IMR-90 (cell line): ENCODE results near the gene RNF130. TPM values are rescaled to one million over a fixed set of nuclear protein-coding genes. Genes with fewer than 3 reads are reported as not detected.

Experiments
- ATAC-seq: fragments of 200-7000 bp; cut with Tn5 transposase; 2 replicates; pipeline ENCODE4 v1.9.1; 2020; ENCODE audit warnings: low read depth, mild to moderate bottlenecking, moderate library complexity
- BruUV-seq: library from RNA; stranded (reverse); fragments of 400-500 nt; replicated peaks from 2 replicates; lab custom pipeline; 2021; lab: Mats Ljungman, UMichigan
- CTCF ChIA-PET: fragments of 300-600 bp; formaldehyde crosslinking; extraction: SDS; loops from one replicate; lab custom pipeline; 2021; ENCODE audit warnings: antibody characterized with exemption; lab: Yijun Ruan, JAX
- POLR2A ChIA-PET: fragments of 300-600 bp; sonication (Branson Sonifier 250); formaldehyde crosslinking; loops from one replicate; lab custom pipeline; 2022; ENCODE audit warnings: antibody characterized with exemption; ENCODE audit not compliant: unreplicated experiment; lab: Charles Lee
- DNase-seq: peaks from one replicate; pipeline ENCODE4 v3.0.0; 2013
- H2AFZ ChIP-seq: replicated peaks from 2 replicates; pipeline ENCODE3; 2013; ENCODE audit warnings: low read length, mild to moderate bottlenecking; ENCODE audit not compliant: poor library complexity
- H2AK5ac ChIP-seq: 2 replicates; pipeline ENCODE4 v1.6.1; 2013; ENCODE audit warnings: low read depth, low read length, inconsistent platforms
- H2AK9ac ChIP-seq: replicated peaks from 2 replicates; pipeline ENCODE3; 2013; ENCODE audit warnings: mild to moderate bottlenecking, low read depth, low read length, moderate library complexity; ENCODE audit not compliant: poor library complexity
- H2BK120ac ChIP-seq: 2 replicates; pipeline ENCODE4 v1.6.1; 2013; ENCODE audit warnings: low read depth, low read length, inconsistent platforms
- H2BK15ac ChIP-seq: 3 replicates; pipeline ENCODE4 v1.6.1; 2013; ENCODE audit warnings: low read depth, low read length, inconsistent platforms
- H2BK20ac ChIP-seq: 2 replicates; pipeline ENCODE4 v1.6.1; 2013; ENCODE audit warnings: low read depth, mild to moderate bottlenecking, inconsistent platforms, low read length, moderate library complexity
- H2BK5ac ChIP-seq: 2 replicates; pipeline ENCODE4 v1.6.1; 2013; ENCODE audit warnings: mild to moderate bottlenecking, low read depth, low read length, inconsistent platforms; ENCODE audit not compliant: poor library complexity, severe bottlenecking
- H3K14ac ChIP-seq: replicated peaks from 2 replicates; pipeline ENCODE4 v1.6.1; 2013; ENCODE audit warnings: low read depth, low read length, inconsistent platforms
- H3K18ac ChIP-seq: 2 replicates; pipeline ENCODE4 v1.6.1; 2013; ENCODE audit warnings: low read depth, low read length, control low read depth
- H3K23ac ChIP-seq: 2 replicates; pipeline ENCODE4 v1.6.1; 2013; ENCODE audit warnings: low read depth, low read length, inconsistent platforms
- H3K27ac ChIP-seq: 2 replicates; pipeline ENCODE4 v1.5.1; 2013; ENCODE audit warnings: mild to moderate bottlenecking, control low read depth, low read length; ENCODE audit not compliant: insufficient read depth
- H3K27me3 ChIP-seq: 2 replicates; pipeline ENCODE4 v1.6.1; 2013; ENCODE audit warnings: low read length; ENCODE audit not compliant: control insufficient read depth, insufficient read depth
- H3K36me3 ChIP-seq: 2 replicates; pipeline ENCODE4 v1.6.1; 2013; ENCODE audit warnings: low read length, mixed read lengths; ENCODE audit not compliant: control insufficient read depth, insufficient read depth
- H3K4ac ChIP-seq: 2 replicates; pipeline ENCODE4 v1.6.1; 2013; ENCODE audit warnings: low read depth, low read length, inconsistent platforms
- H3K4me1 ChIP-seq: 2 replicates; pipeline ENCODE4 v1.6.1; 2013; ENCODE audit warnings: low read length, mixed read lengths; ENCODE audit not compliant: control insufficient read depth, insufficient read depth
- H3K4me2 ChIP-seq: 2 replicates; pipeline ENCODE4 v1.6.1; 2013; ENCODE audit warnings: low read depth, mild to moderate bottlenecking, control low read depth, low read length, moderate library complexity
- H3K4me3 ChIP-seq: 2 replicates; pipeline ENCODE4 v1.5.1; 2013; ENCODE audit warnings: low read depth, mild to moderate bottlenecking, control low read depth, low read length, moderate library complexity; ENCODE audit not compliant: insufficient read depth
- H3K56ac ChIP-seq: 2 replicates; pipeline ENCODE4 v1.6.1; 2013; ENCODE audit warnings: low read length, inconsistent platforms; ENCODE audit not compliant: insufficient read depth; ENCODE audit errors: extremely low read depth
- H3K79me1 ChIP-seq, 2 experiments: 2 replicates each; pipeline ENCODE4 v1.6.1; 2013; ENCODE audit warnings: low read length in 2 of 2, inconsistent platforms in 1 of 2, low read depth in 1 of 2
- H3K9ac ChIP-seq: 2 replicates; pipeline ENCODE4 v1.6.1; 2013; ENCODE audit warnings: low read depth, low read length, control low read depth
- H3K9me1 ChIP-seq: 2 replicates; pipeline ENCODE4 v1.6.1; 2013; ENCODE audit warnings: low read length, inconsistent platforms; ENCODE audit not compliant: insufficient read depth
- H3K9me3 ChIP-seq: 2 replicates; pipeline ENCODE4 v1.6.1; 2013; ENCODE audit warnings: low read length; ENCODE audit not compliant: control insufficient read depth, insufficient read depth
- H4K20me1 ChIP-seq: 2 replicates; pipeline ENCODE4 v1.6.1; 2013; ENCODE audit warnings: low read length, inconsistent platforms; ENCODE audit not compliant: insufficient read depth
- H4K5ac ChIP-seq: 2 replicates; pipeline ENCODE4 v1.6.1; 2013; ENCODE audit warnings: mild to moderate bottlenecking, low read depth, low read length, control low read depth
- H4K8ac ChIP-seq, 2 experiments: 2 replicates each; pipeline ENCODE4 v1.6.1; 2013; ENCODE audit warnings: low read depth in 2 of 2, low read length in 2 of 2, control low read depth in 1 of 2, inconsistent platforms in 1 of 2
- H4K91ac ChIP-seq: 2 replicates; pipeline ENCODE4 v1.6.1; 2013; ENCODE audit warnings: low read depth, low read length, inconsistent platforms; ENCODE audit not compliant: insufficient read depth
- CEBPB ChIP-seq: IDR thresholded peaks from 2 replicates; pipeline ENCODE4 v1.6.1; 2012; ENCODE audit warnings: low read depth, low read length, improper control_type of control experiment
- CHD1 ChIP-seq: IDR thresholded peaks from 2 replicates; pipeline ENCODE4 v1.6.1; 2012; ENCODE audit warnings: low read depth, low read length, improper control_type of control experiment
- FOS ChIP-seq: fragments of 150-350 bp; IDR thresholded peaks from 2 replicates; pipeline ENCODE4 v1.6.1; 2016; ENCODE audit warnings: low read depth, low read length
- MAFK ChIP-seq: IDR thresholded peaks from 2 replicates; pipeline ENCODE4 v1.6.1; 2012; ENCODE audit warnings: low read depth, low read length, improper control_type of control experiment
- MAZ ChIP-seq: IDR thresholded peaks from 2 replicates; pipeline ENCODE4 v1.6.1; 2012; ENCODE audit warnings: low read depth, mild to moderate bottlenecking, low read length, improper control_type of control experiment, moderate library complexity, borderline replicate concordance
- MXI1 ChIP-seq: IDR thresholded peaks from 2 replicates; pipeline ENCODE4 v1.6.1; 2012; ENCODE audit warnings: low read depth, mild to moderate bottlenecking, low read length, moderate library complexity, borderline replicate concordance
- NFE2L2 ChIP-seq: fragments of 150-350 bp; IDR thresholded peaks from 2 replicates; pipeline ENCODE4 v1.6.1; 2016; ENCODE audit warnings: low read depth, mild to moderate bottlenecking, low read length
- POLR2A ChIP-seq: IDR thresholded peaks from 2 replicates; pipeline ENCODE4 v1.6.1; 2012; ENCODE audit warnings: mild to moderate bottlenecking, low read depth, low read length
- RAD21 ChIP-seq: IDR thresholded peaks from 2 replicates; pipeline ENCODE4 v1.6.1; 2012; ENCODE audit warnings: low read length, improper control_type of control experiment
- RCOR1 ChIP-seq: IDR thresholded peaks from 2 replicates; pipeline ENCODE4 v1.6.1; 2012; ENCODE audit warnings: mild to moderate bottlenecking, low read length, improper control_type of control experiment; ENCODE audit not compliant: insufficient replicate concordance
- RFX5 ChIP-seq: IDR thresholded peaks from 2 replicates; pipeline ENCODE4 v1.8.0; 2012; ENCODE audit warnings: low read depth, mild to moderate bottlenecking, low read length, moderate library complexity
- SMC3 ChIP-seq: fragments of 150-350 bp; IDR thresholded peaks from 2 replicates; pipeline ENCODE4 v1.6.1; 2016; ENCODE audit warnings: low read depth, mild to moderate bottlenecking, antibody characterized with exemption, low read length, moderate library complexity
- WGBS, 2 experiments: methylation state at CpG; one replicate each; pipeline versions ENCODE4 v1.1.5 to v1.1.7; 2013; ENCODE audit warnings: missing lambda C conversion rate in 2 of 2; ENCODE audit not compliant: insufficient read length in 1 of 2; ENCODE audit errors: extremely low coverage in 2 of 2; 5-methylcytosine and 5-hydroxymethylcytosine counted together
- dilution Hi-C: fragments of 300-500 bp; cut with HindIII; formaldehyde crosslinking; loops from one replicate; pipeline ENCODE4 v1.14.3; 2018; ENCODE audit warnings: low sequenced_read_pairs; ENCODE audit not compliant: unreplicated experiment
- in situ Hi-C: fragments of 300-500 bp; cut with MboI; formaldehyde crosslinking; loops from 3 replicates; pipeline ENCODE4 v1.14.3; 2019; ENCODE audit warnings: low sequenced_read_pairs, inconsistent platforms, mixed read lengths
- intact Hi-C: fragments of 100-400 bp; cut with micrococcal nuclease; formaldehyde crosslinking; loops from 2 replicates; pipeline ENCODE4 v1.10.0; 2022
- polyA plus RNA-seq, 3 experiments: library from polyadenylated mRNA; depleted of rRNA; stranded (reverse); fragments of >200 nt; gene quantifications; 2 replicates each; pipeline ENCODE4 v1.2.3, GENCODE V29; 2012; ENCODE audit warnings: low replicate concordance in 1 of 3
- total RNA-seq: library from RNA; depleted of rRNA; stranded (reverse); fragments of >200 nt; gene quantifications from 2 replicates; pipeline ENCODE4 v1.2.3, GENCODE V29; 2012
- TF ChIP-seq, protein P1 (sequence below): fragments of 150-350 bp; IDR thresholded peaks from 2 replicates; pipeline ENCODE4 v1.6.1; 2016; ENCODE audit warnings: low read depth, mild to moderate bottlenecking, low read length, moderate library complexity, borderline replicate concordance
- TF ChIP-seq, protein P2 (sequence below): conservative IDR thresholded peaks from 2 replicates; pipeline ENCODE4 v1.5.1; 2012; ENCODE audit warnings: mild to moderate bottlenecking, low read depth, low read length, improper control_type of control experiment

The RNF130 gene
- total and polyA plus RNA-seq, 2 of the 4 experiments (the other 2 are of a cell fraction) = 12.9 to 21.7 TPM

DNA sequence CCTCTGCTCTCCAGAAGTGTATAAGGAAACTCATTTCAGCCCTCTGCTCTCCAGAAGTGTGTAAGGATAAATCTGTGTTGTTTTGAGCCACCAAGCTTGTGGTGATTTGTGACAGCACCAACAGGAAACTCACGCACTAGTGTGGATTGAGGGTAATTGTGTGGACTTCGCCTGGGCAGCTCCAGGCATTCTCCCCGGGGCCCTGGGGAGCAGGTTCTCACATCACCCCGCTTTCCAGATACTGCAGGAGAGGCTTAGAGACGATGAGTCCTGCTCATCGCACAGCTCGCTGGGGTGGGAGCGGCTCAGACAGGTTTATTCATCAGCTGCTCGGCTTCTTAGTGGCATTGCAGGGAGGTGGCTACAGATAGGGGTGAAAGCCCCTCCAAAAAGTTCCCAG is 38.4 kb upstream of the RNF130 start:
- H3K4me2 ChIP-seq = no peak overlapping the region
- ATAC-seq = no peak
- H2AK5ac ChIP-seq = no peak overlapping the region
- no peaks in the 10 kb centered on the region; the same call in 1 of the 2 replicates for H3K27me3 ChIP-seq
- no peaks in the 10 kb centered on the region for H3K79me1 ChIP-seq
- no peak overlapping the region for H2AFZ ChIP-seq
- H3K9ac ChIP-seq = no peak overlapping the region
- H3K18ac ChIP-seq = no peak overlapping the region
- TF ChIP-seq SMC3 (no peak), FOS (no peak), CHD1 (no peak), NFE2L2 (no peak), RCOR1 (no peak), CEBPB (no peak), MAFK (no peak), POLR2A (no peak), MAZ (no peak), MXI1 (no peak), RFX5 (no peak), RAD21 (no peak)
- TF ChIP-seq, protein P1, sequence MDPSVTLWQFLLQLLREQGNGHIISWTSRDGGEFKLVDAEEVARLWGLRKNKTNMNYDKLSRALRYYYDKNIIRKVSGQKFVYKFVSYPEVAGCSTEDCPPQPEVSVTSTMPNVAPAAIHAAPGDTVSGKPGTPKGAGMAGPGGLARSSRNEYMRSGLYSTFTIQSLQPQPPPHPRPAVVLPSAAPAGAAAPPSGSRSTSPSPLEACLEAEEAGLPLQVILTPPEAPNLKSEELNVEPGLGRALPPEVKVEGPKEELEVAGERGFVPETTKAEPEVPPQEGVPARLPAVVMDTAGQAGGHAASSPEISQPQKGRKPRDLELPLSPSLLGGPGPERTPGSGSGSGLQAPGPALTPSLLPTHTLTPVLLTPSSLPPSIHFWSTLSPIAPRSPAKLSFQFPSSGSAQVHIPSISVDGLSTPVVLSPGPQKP = no peak
- TF ChIP-seq, protein P2, sequence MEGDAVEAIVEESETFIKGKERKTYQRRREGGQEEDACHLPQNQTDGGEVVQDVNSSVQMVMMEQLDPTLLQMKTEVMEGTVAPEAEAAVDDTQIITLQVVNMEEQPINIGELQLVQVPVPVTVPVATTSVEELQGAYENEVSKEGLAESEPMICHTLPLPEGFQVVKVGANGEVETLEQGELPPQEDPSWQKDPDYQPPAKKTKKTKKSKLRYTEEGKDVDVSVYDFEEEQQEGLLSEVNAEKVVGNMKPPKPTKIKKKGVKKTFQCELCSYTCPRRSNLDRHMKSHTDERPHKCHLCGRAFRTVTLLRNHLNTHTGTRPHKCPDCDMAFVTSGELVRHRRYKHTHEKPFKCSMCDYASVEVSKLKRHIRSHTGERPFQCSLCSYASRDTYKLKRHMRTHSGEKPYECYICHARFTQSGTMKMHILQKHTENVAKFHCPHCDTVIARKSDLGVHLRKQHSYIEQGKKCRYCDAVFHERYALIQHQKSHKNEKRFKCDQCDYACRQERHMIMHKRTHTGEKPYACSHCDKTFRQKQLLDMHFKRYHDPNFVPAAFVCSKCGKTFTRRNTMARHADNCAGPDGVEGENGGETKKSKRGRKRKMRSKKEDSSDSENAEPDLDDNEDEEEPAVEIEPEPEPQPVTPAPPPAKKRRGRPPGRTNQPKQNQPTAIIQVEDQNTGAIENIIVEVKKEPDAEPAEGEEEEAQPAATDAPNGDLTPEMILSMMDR = no peak
- H3K14ac ChIP-seq = no peak overlapping the region
- no peak overlapping the region for H4K8ac ChIP-seq
- no peak overlapping the region for H2BK120ac ChIP-seq
- peaks cover 3% of the 10 kb centered on the region; the same call in 1 of the 2 replicates for H3K9me3 ChIP-seq
- H4K91ac ChIP-seq = no peak overlapping the region
- H3K23ac ChIP-seq = no peak overlapping the region
- no peak overlapping the region for H3K4ac ChIP-seq
- H2BK15ac ChIP-seq = no peak overlapping the region
- BruUV-seq = no TSS peak
- H2BK20ac ChIP-seq = no peak overlapping the region
- no peaks in the 10 kb centered on the region for H3K4me1 ChIP-seq
- H4K5ac ChIP-seq = no peak overlapping the region
- intact Hi-C loops = no loop called here
- H3K9me1 ChIP-seq = no peaks in the 10 kb centered on the region
- H3K56ac ChIP-seq = no peak overlapping the region
- no peak for DNase-seq
- H3K27ac ChIP-seq = no peak overlapping the region
- ChIA-PET POLR2A (no interaction called here), CTCF (interaction anchor here (0.6 kb wide), 1 partner anchor 121 kb away, joined by 3 read pairs; no protein-coding TSS in a partner anchor)
- dilution Hi-C loops = no loop called here
- H2AK9ac ChIP-seq = no peak overlapping the region
- no peaks in the 10 kb centered on the region for H3K36me3 ChIP-seq
- H2BK5ac ChIP-seq = no peak overlapping the region
- WGBS, 2 experiments = 60% methylated on average over 1 of the region's 9 CpGs; no CpG with 5 or more reads in 1 of the 2 experiments
- no peaks in the 10 kb centered on the region for H4K20me1 ChIP-seq
- no peak overlapping the region for H3K4me3 ChIP-seq
- in situ Hi-C loops = no loop called here
